ENCODE data around the gene SMIM24. TPM values are rescaled to one million over a fixed set of nuclear protein-coding genes. Genes with fewer than 3 reads are reported as not detected.

The SMIM24 gene
- total and polyA plus RNA-seq, 10 donors, result 0.63 to 3.0 (median 1.3) TPM; not detected in 3

- Histone ChIP-seq H3K27ac (no peak overlapping the region), H3K4me1 (peaks cover 0 to 16% (median 7%) of the 10 kb centered on the region in 6 donors), H3K4me3 (no peak overlapping the region), H3K9me3 (no peaks in the 10 kb centered on the region), H3K36me3 (no peaks in the 10 kb centered on the region), H3K27me3 (replicated peaks in 1 of 7) (peaks cover 0 to 64% (median 28%) of the 10 kb centered on the region in 7 donors)
- intact Hi-C loops (cut with DNase I; ENCODE audit: low total_unique reads), result loop anchor here (5.0 kb wide), 1 partner anchor 150 kb away; no protein-coding TSS in a partner anchor
- no peak for DNase-seq
- TF ChIP-seq CTCF (IDR thresholded peaks at IDR 0.05 in 8 of 11, conservative IDR thresholded peaks at IDR 0.05 in 3 of 11), result no peak
- no peak for TF ChIP-seq POLR2A (IDR thresholded peaks at IDR 0.05)
- TF ChIP-seq POLR2AphosphoS5 (IDR thresholded peaks at IDR 0.05), result no peak
- 83 to 90% (median 86%) methylated on average over 28 to 49 of the region's 49 CpGs for WGBS, 5 donors
Observed at GRCh38 chr19:3482507-3483225, 2.3 kb upstream of the SMIM24 start.

- WGBS, 5 donors, result 69 to 79% (median 74%) methylated on average over 23 to 38 of the region's 38 CpGs
- no peak for TF ChIP-seq POLR2A (IDR thresholded peaks at IDR 0.05)
- no peak for TF ChIP-seq POLR2AphosphoS5 (IDR thresholded peaks at IDR 0.05)
- TF ChIP-seq CTCF (IDR thresholded peaks at IDR 0.05 in 8 of 11, conservative IDR thresholded peaks at IDR 0.05 in 3 of 11), result no peak
- Histone ChIP-seq H3K27ac (no peak overlapping the region), H3K4me3 (no peak overlapping the region), H3K9me3 (no peaks in the 10 kb centered on the region), H3K27me3 (replicated peaks in 1 of 7) (peaks cover 0 to 68% (median 28%) of the 10 kb centered on the region in 7 donors), H3K4me1 (peaks cover 0 to 16% (median 7%) of the 10 kb centered on the region in 6 donors), H3K36me3 (no peaks in the 10 kb centered on the region)
- intact Hi-C loops (cut with DNase I; ENCODE audit: low total_unique reads), result loop anchor here (5.0 kb wide), 1 partner anchor 149 kb away; no protein-coding TSS in a partner anchor
- no peak for DNase-seq
Observed at GRCh38 chr19:3481241-3482090, 1.1 kb upstream of the SMIM24 start.

- Histone ChIP-seq H3K27me3 (replicated peaks in 1 of 7) (peaks cover 0 to 69% (median 28%) of the 10 kb centered on the region in 7 donors), H3K27ac (no peak overlapping the region), H3K4me1 (peaks cover 0 to 16% (median 7%) of the 10 kb centered on the region in 6 donors), H3K4me3 (no peak overlapping the region), H3K9me3 (no peaks in the 10 kb centered on the region), H3K36me3 (no peaks in the 10 kb centered on the region)
- TF ChIP-seq POLR2AphosphoS5 (IDR thresholded peaks at IDR 0.05) (no peak), POLR2A (IDR thresholded peaks at IDR 0.05) (no peak), CTCF (IDR thresholded peaks at IDR 0.05 in 8 of 11, conservative IDR thresholded peaks at IDR 0.05 in 3 of 11) (no peak)
- intact Hi-C loops (cut with DNase I; ENCODE audit: low total_unique reads), result loop anchor here (5.0 kb wide), 1 partner anchor 148 kb away; no protein-coding TSS in a partner anchor
- 21 to 70% (median 48%) methylated on average over 9 of the region's 9 CpGs for WGBS, 5 donors
- no peak for DNase-seq
Observed at GRCh38 chr19:3479834-3480215, 500 bp downstream of the SMIM24 start.

All from spleen (tissue), 11 donors.